ENCODE data around the gene TLE1. TPM values are rescaled to one million over a fixed set of nuclear protein-coding genes. Genes with fewer than 3 reads are reported as not detected.

TLE1 gene
- total RNA-seq, 2 experiments from 2014 or later: 0.10 TPM

GRCh38 chr9:81585191-81585763 is 104.1 kb downstream of the TLE1 start:
- H3K36me3 Mint-ChIP-seq (ENCODE audit: low read depth): no peaks in the 10 kb centered on the region
- H3K27me3 Mint-ChIP-seq (ENCODE audit: low read depth): no peaks in the 10 kb centered on the region
- H3K4me1 Mint-ChIP-seq (ENCODE audit: low read depth): no peaks in the 10 kb centered on the region
- no peaks in the 10 kb centered on the region for H3K9me3 Mint-ChIP-seq
- CTCF ChIA-PET: no interaction called here
- intact Hi-C loops (cut with micrococcal nuclease): no loop called here
- no peak overlapping the region for H3K4me3 Mint-ChIP-seq
- no peak overlapping the region for H3K27ac Mint-ChIP-seq
- no peak for DNase-seq

DNA sequence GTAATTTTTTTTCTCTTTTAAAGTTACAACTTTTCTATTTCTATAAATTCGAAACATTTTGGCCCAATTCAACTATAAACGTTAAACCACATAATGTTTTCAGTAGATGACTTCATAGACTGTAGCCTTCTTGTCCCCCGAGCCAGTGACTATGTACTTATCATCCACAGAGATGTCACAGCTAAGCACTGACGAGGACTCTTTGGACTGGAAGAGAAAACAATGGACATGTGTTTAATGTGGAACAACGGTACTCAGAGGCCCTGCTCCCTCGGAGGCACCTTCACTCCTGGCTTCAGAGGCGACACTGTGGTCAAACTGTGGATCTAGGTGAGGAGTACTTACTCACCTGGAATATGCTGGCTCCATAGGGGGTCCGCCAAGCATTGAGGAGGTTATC is 105.2 kb downstream of the TLE1 start:
- Mint-ChIP-seq H3K9me3 (no peaks in the 10 kb centered on the region), H3K4me3 (no peak overlapping the region), H3K4me1 (ENCODE audit: low read depth) (no peaks in the 10 kb centered on the region), H3K27me3 (ENCODE audit: low read depth) (no peaks in the 10 kb centered on the region), H3K27ac (no peak overlapping the region), H3K36me3 (ENCODE audit: low read depth) (no peaks in the 10 kb centered on the region)
- intact Hi-C loops (cut with micrococcal nuclease): no loop called here
- no peak for DNase-seq
- CTCF ChIA-PET: no interaction called here

DNA sequence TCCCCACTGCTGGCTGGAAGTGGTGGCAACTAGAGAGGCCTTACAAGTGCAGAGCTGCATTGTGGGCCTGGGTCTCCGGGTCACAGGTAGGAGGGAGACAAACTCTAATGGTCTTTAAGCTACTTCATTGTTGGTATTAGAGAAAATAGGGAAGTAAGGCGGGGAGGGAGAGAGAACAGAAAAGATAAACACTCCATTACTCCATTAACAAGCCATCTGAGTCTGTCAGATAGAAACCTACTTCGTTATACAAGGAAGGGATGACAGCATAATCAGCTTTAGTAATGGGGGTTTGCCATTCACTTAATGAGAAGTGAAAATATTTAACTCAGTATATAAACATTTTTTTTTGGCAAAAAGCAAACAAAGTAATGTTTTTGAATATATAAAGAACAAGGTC is 107.4 kb downstream of the TLE1 start:
- intact Hi-C loops (cut with micrococcal nuclease): no loop called here
- no peak overlapping the region for H3K4me3 Mint-ChIP-seq
- no peaks in the 10 kb centered on the region for H3K4me1 Mint-ChIP-seq (ENCODE audit: low read depth)
- CTCF ChIA-PET: no interaction called here
- H3K27me3 Mint-ChIP-seq (ENCODE audit: low read depth): peaks cover 4% of the 10 kb centered on the region
- H3K36me3 Mint-ChIP-seq (ENCODE audit: low read depth): no peaks in the 10 kb centered on the region
- no peak overlapping the region for H3K27ac Mint-ChIP-seq
- H3K9me3 Mint-ChIP-seq: no peaks in the 10 kb centered on the region
- no peak for DNase-seq

- peaks cover 4% of the 10 kb centered on the region for H3K27me3 Mint-ChIP-seq (ENCODE audit: low read depth)
- H3K27ac Mint-ChIP-seq: no peak overlapping the region
- CTCF ChIA-PET: no interaction called here
- no peak for DNase-seq
- H3K36me3 Mint-ChIP-seq (ENCODE audit: low read depth): no peaks in the 10 kb centered on the region
- no peaks in the 10 kb centered on the region for H3K9me3 Mint-ChIP-seq
- intact Hi-C loops (cut with micrococcal nuclease): no loop called here
- H3K4me1 Mint-ChIP-seq (ENCODE audit: low read depth): no peaks in the 10 kb centered on the region
- no peak overlapping the region for H3K4me3 Mint-ChIP-seq
These were observed 110.0 kb downstream of the TLE1 start for GRCh38 chr9:81579381-81579780.

- H3K27me3 Mint-ChIP-seq (ENCODE audit: low read depth): peaks cover 4% of the 10 kb centered on the region
- H3K4me3 Mint-ChIP-seq: no peak overlapping the region
- no peaks in the 10 kb centered on the region for H3K36me3 Mint-ChIP-seq (ENCODE audit: low read depth)
- no peak for DNase-seq
- no peak overlapping the region for H3K27ac Mint-ChIP-seq
- intact Hi-C loops (cut with micrococcal nuclease): no loop called here
- H3K9me3 Mint-ChIP-seq: no peaks in the 10 kb centered on the region
- CTCF ChIA-PET: no interaction called here
- H3K4me1 Mint-ChIP-seq (ENCODE audit: low read depth): no peaks in the 10 kb centered on the region
These were observed 110.7 kb downstream of the TLE1 start for GRCh38 chr9:81578606-81579005.

GRCh38 chr9:81575956-81576355 is 113.4 kb downstream of the TLE1 start:
- H3K36me3 Mint-ChIP-seq (ENCODE audit: low read depth): no peaks in the 10 kb centered on the region
- H3K4me3 Mint-ChIP-seq: no peak overlapping the region
- no peaks in the 10 kb centered on the region for H3K9me3 Mint-ChIP-seq
- H3K27me3 Mint-ChIP-seq (ENCODE audit: low read depth): peaks cover 6% of the 10 kb centered on the region
- intact Hi-C loops (cut with micrococcal nuclease): no loop called here
- H3K4me1 Mint-ChIP-seq (ENCODE audit: low read depth): no peaks in the 10 kb centered on the region
- no peak for DNase-seq
- H3K27ac Mint-ChIP-seq: no peak overlapping the region
- CTCF ChIA-PET: no interaction called here

DNA sequence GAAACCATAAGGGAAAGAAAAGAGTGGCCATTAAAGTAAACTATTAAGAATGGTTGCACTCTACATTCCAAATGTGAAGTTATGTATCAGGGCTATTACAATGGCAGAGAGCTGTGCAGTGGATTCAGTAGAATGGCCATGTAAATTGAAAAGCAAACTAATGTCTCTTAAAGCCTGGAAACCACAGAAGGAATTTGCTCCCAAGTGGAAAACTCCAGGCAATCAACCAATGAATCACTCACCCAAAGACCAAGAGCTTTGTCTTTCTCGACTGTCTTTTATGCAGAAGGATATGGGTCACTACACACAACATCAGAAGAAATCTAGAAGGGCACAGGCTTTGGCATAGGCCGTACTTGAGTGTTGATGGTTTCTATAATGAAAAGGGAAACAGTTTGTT is 114.9 kb downstream of the TLE1 start:
- H3K4me3 Mint-ChIP-seq: no peak overlapping the region
- no peaks in the 10 kb centered on the region for H3K9me3 Mint-ChIP-seq
- no peak overlapping the region for H3K27ac Mint-ChIP-seq
- intact Hi-C loops (cut with micrococcal nuclease): no loop called here
- peaks cover 6% of the 10 kb centered on the region for H3K27me3 Mint-ChIP-seq (ENCODE audit: low read depth)
- DNase-seq: no peak
- H3K36me3 Mint-ChIP-seq (ENCODE audit: low read depth): no peaks in the 10 kb centered on the region
- CTCF ChIA-PET: no interaction called here
- no peaks in the 10 kb centered on the region for H3K4me1 Mint-ChIP-seq (ENCODE audit: low read depth)

DNA sequence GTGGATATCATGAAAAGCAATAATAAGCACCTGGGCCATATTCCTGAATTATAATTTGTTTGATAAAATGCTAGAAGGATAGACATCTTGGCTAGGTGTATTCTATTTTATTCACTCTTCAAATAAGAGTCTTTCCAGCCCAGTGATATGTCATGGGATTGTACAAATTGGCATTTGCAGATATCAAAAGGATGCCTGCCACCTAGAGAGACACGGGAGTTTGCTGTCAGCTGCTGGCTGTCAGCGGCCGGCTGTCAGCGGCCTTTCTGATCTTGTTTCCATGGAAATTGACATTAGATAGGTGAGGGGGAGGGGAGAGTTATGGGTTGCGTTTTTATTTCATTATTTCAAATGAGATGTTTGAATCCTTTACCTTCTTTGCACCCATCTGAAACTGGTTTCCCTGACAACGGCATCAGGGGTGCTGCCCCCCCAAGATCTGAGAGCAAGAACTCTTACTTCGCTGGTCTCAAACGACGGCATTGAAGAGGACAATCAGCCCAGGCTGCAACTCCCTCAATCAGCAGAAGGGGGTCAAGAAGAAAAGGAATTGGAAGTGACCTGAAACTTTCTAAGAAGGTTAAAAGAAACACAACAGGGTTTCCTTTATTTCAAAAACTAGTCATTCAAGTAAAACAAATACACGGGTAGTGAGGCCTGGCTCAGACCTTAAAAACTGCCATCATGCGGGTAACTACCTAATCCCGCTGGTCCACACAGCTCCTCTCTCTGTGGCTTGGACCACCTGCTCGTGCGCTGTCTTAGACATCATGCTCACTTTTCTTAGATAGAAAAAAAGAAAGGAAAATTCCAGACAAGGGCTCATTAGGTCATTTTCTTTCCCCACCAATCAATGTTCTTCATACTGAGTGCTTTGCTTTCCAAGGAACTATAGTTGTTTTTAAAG is 115.7 kb downstream of the TLE1 start:
- H3K36me3 Mint-ChIP-seq (ENCODE audit: low read depth): no peaks in the 10 kb centered on the region
- H3K4me3 Mint-ChIP-seq: no peak overlapping the region
- peaks cover 5% of the 10 kb centered on the region for H3K27me3 Mint-ChIP-seq (ENCODE audit: low read depth)
- intact Hi-C loops (cut with micrococcal nuclease): no loop called here
- H3K27ac Mint-ChIP-seq: no peak overlapping the region
- no peak for DNase-seq
- H3K4me1 Mint-ChIP-seq (ENCODE audit: low read depth): no peaks in the 10 kb centered on the region
- CTCF ChIA-PET: no interaction called here
- H3K9me3 Mint-ChIP-seq: no peaks in the 10 kb centered on the region

GRCh38 chr9:81570083-81570482 is 119.3 kb downstream of the TLE1 start:
- H3K27me3 Mint-ChIP-seq (ENCODE audit: low read depth): peaks cover 2% of the 10 kb centered on the region
- H3K4me3 Mint-ChIP-seq: no peak overlapping the region
- H3K36me3 Mint-ChIP-seq (ENCODE audit: low read depth): no peaks in the 10 kb centered on the region
- no peaks in the 10 kb centered on the region for H3K4me1 Mint-ChIP-seq (ENCODE audit: low read depth)
- CTCF ChIA-PET: no interaction called here
- H3K9me3 Mint-ChIP-seq: no peaks in the 10 kb centered on the region
- intact Hi-C loops (cut with micrococcal nuclease): no loop called here
- DNase-seq: no peak
- H3K27ac Mint-ChIP-seq: no peak overlapping the region

GRCh38 chr9:81566074-81566698 is 123.2 kb downstream of the TLE1 start:
- Mint-ChIP-seq H3K27me3 (ENCODE audit: low read depth) (peaks cover 2% of the 10 kb centered on the region), H3K27ac (no peak overlapping the region), H3K4me1 (ENCODE audit: low read depth) (no peaks in the 10 kb centered on the region), H3K9me3 (no peaks in the 10 kb centered on the region), H3K36me3 (ENCODE audit: low read depth) (no peaks in the 10 kb centered on the region), H3K4me3 (no peak overlapping the region)
- no peak for DNase-seq
- intact Hi-C loops (cut with micrococcal nuclease): no loop called here
- CTCF ChIA-PET: no interaction called here

DNA sequence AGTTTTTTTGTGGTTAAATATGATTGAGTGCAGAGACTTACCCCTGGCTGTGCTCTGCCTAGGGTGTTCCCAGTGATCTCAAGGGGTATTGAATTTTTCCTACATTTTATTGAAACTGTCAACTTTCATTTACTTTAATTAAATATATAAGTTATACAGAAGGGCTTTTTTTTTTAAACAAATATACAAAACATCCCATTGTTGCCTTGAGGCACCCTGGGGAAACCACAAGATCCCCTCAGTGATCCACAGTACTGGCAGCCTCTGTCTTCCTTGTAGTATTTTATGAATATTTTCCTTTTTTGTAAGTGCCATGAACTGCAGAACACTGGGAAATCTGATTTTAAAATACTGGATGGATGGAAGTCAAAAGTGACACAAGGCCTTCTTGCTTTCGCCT is 123.7 kb downstream of the TLE1 start:
- no peaks in the 10 kb centered on the region for H3K9me3 Mint-ChIP-seq
- DNase-seq: no peak
- CTCF ChIA-PET: no interaction called here
- no peak overlapping the region for H3K27ac Mint-ChIP-seq
- no peak overlapping the region for H3K4me3 Mint-ChIP-seq
- H3K27me3 Mint-ChIP-seq (ENCODE audit: low read depth): no peaks in the 10 kb centered on the region
- H3K4me1 Mint-ChIP-seq (ENCODE audit: low read depth): no peaks in the 10 kb centered on the region
- no peaks in the 10 kb centered on the region for H3K36me3 Mint-ChIP-seq (ENCODE audit: low read depth)
- intact Hi-C loops (cut with micrococcal nuclease): no loop called here

DNA sequence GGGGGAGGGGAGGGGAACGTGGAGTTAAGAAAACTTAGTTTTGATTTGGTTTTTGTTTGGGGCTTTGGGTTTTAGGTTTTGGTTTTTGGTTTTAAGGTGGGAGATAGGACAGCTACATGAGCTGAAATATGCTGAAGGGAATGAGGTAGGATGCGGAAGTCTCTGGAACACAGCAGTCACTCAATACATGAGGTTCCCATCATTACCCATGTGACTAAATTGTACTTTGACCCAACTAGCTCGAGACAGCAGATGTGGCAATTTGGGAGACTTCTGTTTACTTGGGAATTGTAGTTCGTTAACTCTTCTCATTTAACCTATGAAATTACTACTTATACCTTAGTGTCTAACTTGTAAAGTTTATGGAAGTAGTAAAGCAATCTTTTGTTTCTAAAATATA is 124.2 kb downstream of the TLE1 start:
- Mint-ChIP-seq H3K9me3 (no peaks in the 10 kb centered on the region), H3K4me1 (ENCODE audit: low read depth) (no peaks in the 10 kb centered on the region), H3K27ac (no peak overlapping the region), H3K36me3 (ENCODE audit: low read depth) (no peaks in the 10 kb centered on the region), H3K27me3 (ENCODE audit: low read depth) (no peaks in the 10 kb centered on the region), H3K4me3 (no peak overlapping the region)
- CTCF ChIA-PET: no interaction called here
- no peak for DNase-seq
- intact Hi-C loops (cut with micrococcal nuclease): no loop called here

DNA sequence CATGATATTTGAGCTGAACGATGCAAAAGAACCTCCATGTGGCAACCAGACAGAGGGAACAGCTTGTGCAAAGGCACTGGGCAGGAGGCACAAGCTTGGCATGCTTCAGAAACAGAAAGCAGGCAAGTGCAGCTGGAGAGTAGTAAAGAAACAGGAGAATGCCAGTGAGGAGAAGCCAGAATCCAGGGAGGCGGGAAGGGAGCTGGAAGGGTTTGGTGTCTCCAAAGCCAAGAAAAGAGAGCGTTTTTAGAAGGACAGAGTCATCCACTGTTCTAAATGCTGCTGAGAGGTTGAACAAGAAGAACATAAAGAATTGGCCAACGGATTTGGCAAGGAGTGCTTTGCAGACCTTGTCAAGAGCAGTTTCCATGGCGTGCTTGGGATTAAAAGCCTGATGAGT is 124.7 kb downstream of the TLE1 start:
- H3K4me3 Mint-ChIP-seq: no peak overlapping the region
- no peak for DNase-seq

More for the DNA sequence above, 124.7 kb downstream of the TLE1 start:
- Mint-ChIP-seq H3K4me1 (ENCODE audit: low read depth) (no peaks in the 10 kb centered on the region), H3K9me3 (no peaks in the 10 kb centered on the region), H3K27me3 (ENCODE audit: low read depth) (peaks cover 4% of the 10 kb centered on the region), H3K36me3 (ENCODE audit: low read depth) (no peaks in the 10 kb centered on the region), H3K27ac (no peak overlapping the region)
- CTCF ChIA-PET: no interaction called here
- intact Hi-C loops (cut with micrococcal nuclease): no loop called here
